HCT116 (cell line): ENCODE results near the gene UXT. TPM values are rescaled to one million over a fixed set of nuclear protein-coding genes. Genes with fewer than 3 reads are reported as not detected.

Experiments used
- ATAC-seq: fragments of 200-7000 bp; cut with Tn5 transposase; 2 replicates; pipeline ENCODE4 v1.9.1; 2020; ENCODE audit warnings: mild to moderate bottlenecking, moderate library complexity
- BruUV-seq: library from RNA; stranded (reverse); fragments of 400-500 nt; replicated peaks from 2 replicates; lab custom pipeline; 2021; lab: Mats Ljungman, UMichigan
- CTCF ChIA-PET: fragments of 300-600 bp; sonication (Branson Sonifier 250); formaldehyde crosslinking; loops from one replicate; lab custom pipeline; 2021; ENCODE audit warnings: antibody characterized with exemption; lab: Charles Lee
- POLR2A ChIA-PET: fragments of 300-600, 350-600 bp; sonication (Branson Sonifier 250); formaldehyde crosslinking; loops from one replicate; lab custom pipeline; 2021; ENCODE audit warnings: antibody characterized with exemption; lab: Charles Lee
- RAD21 ChIA-PET, 2 experiments: fragments of 300-600 bp; sonication (Branson Sonifier 250); formaldehyde crosslinking; loops; one replicate each; lab custom pipeline; 2023; ENCODE audit warnings: low total read pairs in 2 of 2; ENCODE audit not compliant: uncharacterized antibody in 2 of 2, unreplicated experiment in 2 of 2, low non-redundant PET in 1 of 2; lab: Charles Lee
- DNase-seq: peaks from one replicate; pipeline ENCODE4 v3.0.0-alpha.2; 2010; ENCODE audit warnings: low read depth, low spot score
- H2AFZ ChIP-seq: fragments of 200-600 bp; shearing (Covaris generic), sonication (generic); 2 replicates; pipeline ENCODE4 v1.6.1; 2017; ENCODE audit warnings: low read depth, mixed run types, mixed read lengths, antibody characterized with exemption, low read length; ENCODE audit not compliant: poor library complexity, severe bottlenecking
- H3K27ac ChIP-seq: 2 replicates; pipeline ENCODE4 v1.5.1; 2012; ENCODE audit warnings: low read depth, low read length
- H3K27me3 ChIP-seq: fragments of 200-600 bp; sonication (generic); 2 replicates; pipeline ENCODE4 v1.6.1; 2016; ENCODE audit warnings: mixed run types, low read length, mixed read lengths; ENCODE audit not compliant: insufficient read depth
- H3K36me3 ChIP-seq, 2 experiments: fragments of 200-500 bp in 1 of 2; fragments of 200-600 bp in 1 of 2; sonication (Bioruptor generic) in 1 of 2; sonication (generic) in 1 of 2; 2 replicates each; pipeline versions ENCODE4 v1.5.1 to v1.6.1; 2014 to 2016; ENCODE audit warnings: low read length in 2 of 2, inconsistent platforms in 1 of 2, mixed read lengths in 1 of 2, mixed run types in 1 of 2; ENCODE audit not compliant: insufficient read depth in 2 of 2, control insufficient read depth in 1 of 2
- H3K4me1 ChIP-seq, 2 experiments: fragments of 200-600 bp in 1 of 2; sonication (generic) in 1 of 2; 2 replicates each; pipeline versions ENCODE4 v1.5.1 to v1.6.1; 2012 to 2017; ENCODE audit warnings: low read length in 2 of 2, inconsistent platforms in 1 of 2, mild to moderate bottlenecking in 1 of 2, mixed read lengths in 1 of 2, mixed run types in 1 of 2, moderate library complexity in 1 of 2; ENCODE audit not compliant: insufficient read depth in 2 of 2, control insufficient read depth in 1 of 2
- H3K4me2 ChIP-seq: fragments of 200-600 bp; sonication (generic); 2 replicates; pipeline ENCODE4 v1.6.1; 2017; ENCODE audit warnings: mixed run types, low read length, mixed read lengths
- H3K4me3 ChIP-seq, 2 experiments: fragments of 200-600 bp in 1 of 2; sonication (generic) in 1 of 2; replicated peaks in 1 of 2; 2 replicates each; pipeline ENCODE4 v1.5.1; 2011 to 2016; ENCODE audit warnings: low read length in 2 of 2, control low read depth in 1 of 2, low read depth in 1 of 2, mild to moderate bottlenecking in 1 of 2, mixed read lengths in 1 of 2, mixed run types in 1 of 2
- H3K79me2 ChIP-seq: fragments of 200-600 bp; sonication (generic); 2 replicates; pipeline ENCODE4 v1.6.1; 2017; ENCODE audit warnings: mild to moderate bottlenecking, mixed run types, low read length, moderate library complexity, mixed read lengths; ENCODE audit not compliant: insufficient read depth
- H3K9ac ChIP-seq: fragments of 200-600 bp; sonication (generic); 2 replicates; pipeline ENCODE4 v1.6.1; 2016; ENCODE audit warnings: low read length, mixed read lengths
- H3K9me2 ChIP-seq: fragments of 200-600 bp; sonication (generic), shearing (Covaris generic); 2 replicates; pipeline ENCODE4 v1.6.1; 2017; ENCODE audit warnings: mixed run types, mild to moderate bottlenecking, moderate library complexity; ENCODE audit not compliant: insufficient read depth
- H3K9me3 ChIP-seq, 2 experiments: fragments of 200-500 bp in 1 of 2; fragments of 200-600 bp in 1 of 2; sonication (Bioruptor generic) in 1 of 2; sonication (generic) in 1 of 2; 2 replicates each; pipeline ENCODE4 v1.6.1; 2014 to 2017; ENCODE audit warnings: low read length in 2 of 2, mixed read lengths in 2 of 2, inconsistent platforms in 1 of 2, low read depth in 1 of 2, mild to moderate bottlenecking in 1 of 2, mixed run types in 1 of 2, moderate library complexity in 1 of 2; ENCODE audit not compliant: control insufficient read depth in 1 of 2, insufficient read depth in 1 of 2
- H4K20me1 ChIP-seq: fragments of 200-600 bp; sonication (generic), shearing (Covaris generic); 2 replicates; pipeline ENCODE4 v1.6.1; 2017; ENCODE audit warnings: mixed run types, mild to moderate bottlenecking, moderate library complexity; ENCODE audit not compliant: insufficient read depth
- CEBPB ChIP-seq: IDR thresholded peaks from 2 replicates; pipeline ENCODE4 v1.6.1; 2012; ENCODE audit warnings: low read depth
- POLR2A ChIP-seq: IDR thresholded peaks from 2 replicates; pipeline ENCODE4 v1.7.0; 2011; ENCODE audit warnings: borderline replicate concordance; ENCODE audit not compliant: insufficient read depth, insufficient read length; ENCODE audit errors: extremely low read depth
- POLR2AphosphoS5 ChIP-seq: IDR thresholded peaks from 2 replicates; pipeline ENCODE4 v1.6.1; 2011; ENCODE audit warnings: mild to moderate bottlenecking, low read depth, low read length, moderate library complexity
- RAD21 ChIP-seq: IDR thresholded peaks from 2 replicates; pipeline ENCODE4 v1.6.1; 2012; ENCODE audit warnings: low read depth, mild to moderate bottlenecking
- SIN3A ChIP-seq: IDR thresholded peaks from 2 replicates; pipeline ENCODE4 v1.6.1; 2012; ENCODE audit warnings: low read depth
- SP1 ChIP-seq: IDR thresholded peaks from 2 replicates; pipeline ENCODE4 v1.6.1; 2012; ENCODE audit warnings: low read depth
- SRF ChIP-seq: IDR thresholded peaks from 2 replicates; pipeline ENCODE4 v1.6.1; 2012; ENCODE audit warnings: low read depth
- ZNF274 ChIP-seq: fragments of 200-500 bp; sonication (Bioruptor generic); IDR thresholded peaks from 2 replicates; pipeline ENCODE4 v1.6.1; 2014; ENCODE audit warnings: mild to moderate bottlenecking, low read depth, low read length, inconsistent platforms
- intact Hi-C: fragments of 100-400 bp; cut with micrococcal nuclease; formaldehyde crosslinking; loops from 2 replicates; pipeline ENCODE4 v1.10.0; 2022
- total RNA-seq: library from RNA; stranded (reverse); gene quantifications from one replicate; pipeline ENCODE4 v1.2.1, GENCODE V29; 2021; ENCODE audit not compliant: unreplicated experiment
- TF ChIP-seq, protein P1 (sequence below): IDR thresholded peaks from 2 replicates; pipeline ENCODE4 v1.6.1; 2012
- TF ChIP-seq, protein P2 (sequence below): IDR thresholded peaks from 2 replicates; pipeline ENCODE4 v1.6.1; 2012; ENCODE audit warnings: low read depth
- TF ChIP-seq, protein P3 (sequence below): IDR thresholded peaks from 2 replicates; pipeline ENCODE4 v1.6.1; 2012

Gene UXT
- total RNA-seq, 1 experiment from 2014 or later: 106 TPM

DNA sequence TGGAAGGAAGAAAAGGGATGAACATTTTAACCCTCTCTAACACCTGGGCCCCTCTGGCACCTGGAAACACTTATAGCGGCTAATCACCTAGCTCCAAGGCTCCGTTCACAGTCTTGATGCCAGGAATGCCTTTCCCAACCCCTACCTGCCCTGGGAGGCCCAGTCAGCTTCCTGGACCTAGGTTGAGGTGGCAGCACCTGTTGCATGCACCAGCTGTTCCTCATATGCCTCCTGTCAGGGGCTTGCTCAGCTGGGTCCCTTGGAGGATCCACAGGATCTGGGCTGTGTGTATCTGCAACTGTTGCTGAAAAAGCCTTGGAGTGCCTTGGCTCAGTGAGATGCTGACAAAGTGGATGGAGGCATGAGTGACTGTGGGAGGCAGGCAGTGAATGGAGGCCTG is 33.6 kb downstream of the UXT start:
- no peaks in the 10 kb centered on the region for H4K20me1 ChIP-seq
- no peaks in the 10 kb centered on the region for H3K36me3 ChIP-seq
- H3K9ac ChIP-seq: no peak overlapping the region
- no peak overlapping the region for H3K27ac ChIP-seq
- H3K4me1 ChIP-seq: no peaks in the 10 kb centered on the region
- ChIA-PET RAD21 (no interaction called here), POLR2A (no interaction called here), CTCF (no interaction called here)
- H3K9me3 ChIP-seq: no peaks in the 10 kb centered on the region
- ATAC-seq (no peak), DNase-seq (no peak)
- no peaks in the 10 kb centered on the region for H3K9me2 ChIP-seq
- BruUV-seq: no TSS peak
- no peaks in the 10 kb centered on the region for H3K27me3 ChIP-seq
- no peak for TF ChIP-seq POLR2AphosphoS5
- TF ChIP-seq, all 23 proteins: peak for 0
- Histone ChIP-seq H3K4me3 (no peak overlapping the region), H3K4me2 (no peak overlapping the region), H3K79me2 (no peaks in the 10 kb centered on the region), H2AFZ (no peak overlapping the region)
- intact Hi-C loops: loop anchor here (5.0 kb wide), 1 partner anchor 63 kb away; the partner anchor contains the start of gene ARAF

DNA sequence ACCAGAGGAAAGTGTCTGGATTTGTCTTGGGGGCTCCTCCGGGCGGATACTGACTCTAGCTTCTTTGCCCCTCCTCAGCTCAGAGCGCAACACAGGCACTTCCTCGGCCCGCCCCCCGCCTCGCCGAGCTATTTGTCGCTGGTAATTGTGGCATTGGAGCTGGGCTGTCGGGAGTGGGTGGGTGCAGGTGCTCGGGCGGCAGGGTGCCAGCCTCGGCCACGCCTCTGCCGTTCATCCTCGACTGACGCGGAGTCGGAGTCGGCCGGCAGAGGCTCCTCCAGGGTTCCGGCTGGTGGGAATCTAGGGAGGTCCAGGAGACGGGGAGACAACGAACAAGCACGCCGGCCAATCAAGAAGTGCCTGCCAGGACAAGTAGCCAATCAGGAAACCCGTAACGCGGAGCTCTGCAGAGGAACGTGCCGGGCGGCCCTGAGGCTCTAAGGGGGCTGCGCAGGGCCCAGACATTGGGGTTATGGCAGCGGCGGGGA is 35.4 kb downstream of the UXT start:
- Histone ChIP-seq H3K9me3 (no peaks in the 10 kb centered on the region), H2AFZ (no peak overlapping the region), H3K4me2 (no peak overlapping the region), H3K4me3 (no peak overlapping the region), H3K27ac (no peak overlapping the region), H3K79me2 (no peaks in the 10 kb centered on the region), H3K9ac (no peak overlapping the region), H3K36me3 (no peaks in the 10 kb centered on the region), H4K20me1 (no peaks in the 10 kb centered on the region), H3K9me2 (no peaks in the 10 kb centered on the region), H3K4me1 (no peaks in the 10 kb centered on the region)
- ChIA-PET CTCF (no interaction called here), RAD21 (no interaction called here)
- intact Hi-C loops: no loop called here
- no TSS peak for BruUV-seq
- TF ChIP-seq, protein P1, sequence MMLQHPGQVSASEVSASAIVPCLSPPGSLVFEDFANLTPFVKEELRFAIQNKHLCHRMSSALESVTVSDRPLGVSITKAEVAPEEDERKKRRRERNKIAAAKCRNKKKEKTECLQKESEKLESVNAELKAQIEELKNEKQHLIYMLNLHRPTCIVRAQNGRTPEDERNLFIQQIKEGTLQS: no peak
- TF ChIP-seq, protein P2, sequence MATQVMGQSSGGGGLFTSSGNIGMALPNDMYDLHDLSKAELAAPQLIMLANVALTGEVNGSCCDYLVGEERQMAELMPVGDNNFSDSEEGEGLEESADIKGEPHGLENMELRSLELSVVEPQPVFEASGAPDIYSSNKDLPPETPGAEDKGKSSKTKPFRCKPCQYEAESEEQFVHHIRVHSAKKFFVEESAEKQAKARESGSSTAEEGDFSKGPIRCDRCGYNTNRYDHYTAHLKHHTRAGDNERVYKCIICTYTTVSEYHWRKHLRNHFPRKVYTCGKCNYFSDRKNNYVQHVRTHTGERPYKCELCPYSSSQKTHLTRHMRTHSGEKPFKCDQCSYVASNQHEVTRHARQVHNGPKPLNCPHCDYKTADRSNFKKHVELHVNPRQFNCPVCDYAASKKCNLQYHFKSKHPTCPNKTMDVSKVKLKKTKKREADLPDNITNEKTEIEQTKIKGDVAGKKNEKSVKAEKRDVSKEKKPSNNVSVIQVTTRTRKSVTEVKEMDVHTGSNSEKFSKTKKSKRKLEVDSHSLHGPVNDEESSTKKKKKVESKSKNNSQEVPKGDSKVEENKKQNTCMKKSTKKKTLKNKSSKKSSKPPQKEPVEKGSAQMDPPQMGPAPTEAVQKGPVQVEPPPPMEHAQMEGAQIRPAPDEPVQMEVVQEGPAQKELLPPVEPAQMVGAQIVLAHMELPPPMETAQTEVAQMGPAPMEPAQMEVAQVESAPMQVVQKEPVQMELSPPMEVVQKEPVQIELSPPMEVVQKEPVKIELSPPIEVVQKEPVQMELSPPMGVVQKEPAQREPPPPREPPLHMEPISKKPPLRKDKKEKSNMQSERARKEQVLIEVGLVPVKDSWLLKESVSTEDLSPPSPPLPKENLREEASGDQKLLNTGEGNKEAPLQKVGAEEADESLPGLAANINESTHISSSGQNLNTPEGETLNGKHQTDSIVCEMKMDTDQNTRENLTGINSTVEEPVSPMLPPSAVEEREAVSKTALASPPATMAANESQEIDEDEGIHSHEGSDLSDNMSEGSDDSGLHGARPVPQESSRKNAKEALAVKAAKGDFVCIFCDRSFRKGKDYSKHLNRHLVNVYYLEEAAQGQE: no peak
- TF ChIP-seq POLR2AphosphoS5 (no peak), SIN3A (no peak), SRF (no peak), CEBPB (no peak), SP1 (no peak), ZNF274 (no peak), POLR2A (no peak), RAD21 (no peak)
- TF ChIP-seq, protein P3, sequence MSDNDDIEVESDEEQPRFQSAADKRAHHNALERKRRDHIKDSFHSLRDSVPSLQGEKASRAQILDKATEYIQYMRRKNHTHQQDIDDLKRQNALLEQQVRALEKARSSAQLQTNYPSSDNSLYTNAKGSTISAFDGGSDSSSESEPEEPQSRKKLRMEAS: no peak
- TF ChIP-seq, all 23 proteins: peak for 0
- POLR2A ChIA-PET: no interaction called here
- H3K27me3 ChIP-seq: no peaks in the 10 kb centered on the region
- ATAC-seq (peak; percentile 64), DNase-seq (no peak)
